ENCODE results near the gene EPB41.
"Not testable (repeated sequence)": the region's sequence is repeated elsewhere in the genome, so short reads cannot be mapped to it uniquely, and the experiment has no call there.

The EPB41 gene

DNA sequence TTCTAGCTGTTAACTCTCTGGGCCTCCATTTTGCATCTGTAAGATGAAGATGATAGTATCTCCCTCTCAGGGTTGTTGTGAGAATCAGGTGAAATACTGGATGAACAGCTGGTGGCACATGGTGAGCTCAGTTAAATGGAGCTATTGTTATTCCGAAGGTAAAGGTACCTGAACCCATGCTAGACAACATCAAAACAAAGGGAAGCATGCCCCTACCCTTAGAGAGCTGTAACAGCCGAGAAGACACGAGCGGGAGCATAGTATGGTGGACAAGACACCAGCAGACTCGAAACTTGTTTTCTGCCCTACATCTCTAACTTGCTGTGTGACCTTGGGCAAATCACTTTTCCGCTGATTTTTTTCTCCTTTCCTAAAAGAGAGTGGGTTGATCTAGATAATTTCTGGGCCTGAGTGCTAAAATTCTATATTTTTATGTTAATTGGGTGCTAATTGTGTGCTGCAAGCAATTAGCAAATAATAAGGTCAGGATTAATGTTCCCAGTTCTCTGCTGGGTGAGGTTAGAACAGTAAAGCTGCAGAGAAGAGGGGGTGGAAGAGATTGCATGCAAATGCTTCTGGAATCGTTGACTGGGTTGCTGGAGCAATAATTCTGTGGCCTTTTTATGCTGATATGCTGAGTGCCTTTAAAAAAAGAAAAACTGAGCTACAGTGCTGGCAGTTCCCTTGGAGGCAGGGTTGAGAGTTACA, 198.5 kb downstream of the EPB41 start:
- DNase-seq (ENCODE audit: low read depth): no peak

- DNase-seq (ENCODE audit: low read depth): no peak
Observed at GRCh38 chr1:29113413-29114117, 199.2 kb downstream of the EPB41 start.

GRCh38 chr1:29114654-29115053, 200.3 kb downstream of the EPB41 start:
- no peak for DNase-seq (ENCODE audit: low read depth)

DNA sequence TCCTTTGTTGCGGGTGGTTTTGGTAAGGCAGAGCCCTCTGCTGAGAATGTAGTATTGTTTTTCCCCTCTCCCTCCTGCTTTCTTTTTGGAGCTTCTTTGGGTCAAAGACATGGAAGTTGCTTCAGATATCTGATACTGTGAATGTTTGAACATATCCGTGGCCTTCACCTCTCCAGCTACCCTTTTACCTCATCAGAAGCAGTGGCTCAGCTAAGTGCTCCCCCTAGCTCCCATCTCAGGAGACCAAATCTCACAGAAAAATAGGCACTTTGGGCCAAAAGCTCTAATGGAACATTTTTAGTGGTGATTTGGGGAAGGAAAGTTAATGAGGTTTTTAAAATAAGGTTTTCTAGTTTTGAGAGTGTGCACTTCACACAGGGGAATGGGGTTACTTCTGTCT, 203.0 kb downstream of the EPB41 start:
- no peak for DNase-seq (ENCODE audit: low read depth)

GRCh38 chr1:29119121-29119929, 205.0 kb downstream of the EPB41 start:
- no peak for DNase-seq (ENCODE audit: low read depth)

DNA sequence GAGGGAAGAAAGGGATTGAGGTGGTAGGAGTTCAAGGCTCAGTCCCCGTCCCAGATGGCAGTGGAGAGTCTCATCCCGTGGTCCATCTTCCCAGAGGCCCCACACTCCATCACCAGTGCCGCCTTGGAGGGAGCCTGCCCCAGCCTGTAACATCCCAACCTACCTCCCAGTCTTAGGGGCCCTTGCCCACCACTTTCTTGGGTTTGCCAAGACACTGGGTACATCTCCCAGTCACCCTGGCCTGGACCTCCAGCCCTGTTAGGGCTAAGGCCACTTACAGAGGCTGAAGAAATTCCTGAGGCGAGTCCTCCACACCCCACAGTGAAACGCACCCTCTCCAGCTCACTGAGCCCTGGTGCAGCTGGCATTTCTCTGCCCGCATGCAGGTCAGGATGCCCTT, 206.0 kb downstream of the EPB41 start:
- no peak for DNase-seq (ENCODE audit: low read depth)

- no peak for DNase-seq (ENCODE audit: low read depth)
Observed at GRCh38 chr1:29120947-29121485, 206.6 kb downstream of the EPB41 start.

GRCh38 chr1:29121516-29121935, 207.2 kb downstream of the EPB41 start:
- no peak for DNase-seq (ENCODE audit: low read depth)

DNA sequence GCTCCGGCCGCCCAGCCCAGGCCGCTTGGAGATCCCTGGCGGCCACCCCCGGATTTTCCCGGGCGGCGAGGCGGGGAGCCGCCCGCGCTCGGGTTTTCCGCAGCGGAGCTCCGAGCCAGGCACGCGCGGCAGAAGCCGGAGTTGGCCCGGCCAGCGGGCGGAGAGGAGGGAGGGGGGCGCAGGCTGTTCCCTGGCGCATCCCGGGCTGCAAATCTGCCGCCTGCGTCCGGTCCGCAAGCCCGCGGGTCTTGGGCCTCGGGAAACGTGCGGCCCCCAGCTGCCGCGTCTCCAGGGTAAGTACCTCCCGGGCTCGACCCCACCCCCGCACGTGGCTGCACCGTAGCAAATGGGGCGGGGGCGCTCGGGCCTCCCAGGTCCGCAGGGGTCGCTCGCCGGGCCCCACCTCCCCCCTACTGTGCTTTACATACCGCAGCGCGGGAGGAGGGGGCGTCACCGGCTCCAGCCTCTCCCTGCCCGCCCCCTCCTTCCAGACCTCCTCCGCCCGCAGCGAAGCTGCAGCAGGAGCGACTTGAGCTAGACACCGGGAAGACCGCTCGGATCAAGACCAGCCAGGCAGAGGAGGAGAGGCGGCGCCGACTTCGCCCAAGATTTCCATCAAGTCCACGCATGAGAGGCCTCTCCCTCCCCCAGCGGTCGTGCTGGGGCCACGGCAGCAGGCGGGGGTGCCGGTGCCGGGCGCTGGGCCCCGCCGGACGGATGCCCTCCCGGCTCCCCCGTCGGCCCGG, 207.7 kb downstream of the EPB41 start:
- no peak for DNase-seq (ENCODE audit: low read depth)

DNA sequence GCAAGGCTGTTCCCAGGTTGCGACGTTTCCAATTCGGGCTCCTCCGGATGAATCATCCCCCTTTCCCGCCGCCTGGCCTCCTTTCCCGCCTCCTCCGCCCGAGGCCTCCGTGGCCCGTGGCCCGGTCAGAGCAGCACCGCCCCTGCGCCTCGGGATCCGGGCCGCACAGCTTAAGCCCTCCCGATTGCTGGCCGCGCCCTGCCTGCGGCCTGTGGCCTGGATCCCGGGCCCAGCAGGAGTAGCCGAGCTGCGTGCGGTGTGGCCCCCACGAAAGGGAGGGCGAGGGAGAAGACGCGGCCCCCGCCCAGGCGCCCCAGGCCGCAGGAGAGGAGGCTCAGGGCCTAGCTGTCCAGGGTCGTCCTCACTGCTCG, 208.3 kb downstream of the EPB41 start:
- no peak for DNase-seq (ENCODE audit: low read depth)

- no peak for DNase-seq (ENCODE audit: low read depth)
Observed at GRCh38 chr1:29123053-29123886, 208.9 kb downstream of the EPB41 start.

DNA sequence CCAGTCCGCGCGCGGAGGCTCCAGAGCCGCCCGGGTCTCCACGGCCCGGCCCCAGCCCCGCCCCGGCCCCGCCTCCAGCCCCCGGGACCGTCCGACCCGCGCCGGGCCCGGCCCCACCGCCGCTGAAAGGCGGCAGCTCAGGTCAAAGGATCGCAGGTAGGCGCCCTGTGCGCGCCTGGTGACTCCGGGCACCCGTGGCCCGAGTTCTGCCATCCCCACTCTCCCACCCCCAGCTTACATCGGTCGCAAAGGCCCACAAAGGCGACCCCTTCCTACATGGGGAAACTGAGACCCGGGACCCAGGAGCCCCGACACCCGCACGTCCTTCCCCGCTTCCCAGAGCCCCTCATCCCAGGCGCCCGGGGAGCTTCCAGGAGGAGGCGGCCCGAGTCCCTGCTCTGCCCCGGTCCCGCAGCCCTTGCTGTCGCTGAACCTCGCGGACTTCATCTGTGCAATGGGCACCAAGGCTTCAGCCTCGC, 209.6 kb downstream of the EPB41 start, which contains the start of gene TMEM200B:
TSS of gene TMEM200B (minus strand) at position 17 of the 479 bp plus-strand sequence. CDS start 2,075 bp downstream, outside the sequence.
- no peak for DNase-seq (ENCODE audit: low read depth)

DNA sequence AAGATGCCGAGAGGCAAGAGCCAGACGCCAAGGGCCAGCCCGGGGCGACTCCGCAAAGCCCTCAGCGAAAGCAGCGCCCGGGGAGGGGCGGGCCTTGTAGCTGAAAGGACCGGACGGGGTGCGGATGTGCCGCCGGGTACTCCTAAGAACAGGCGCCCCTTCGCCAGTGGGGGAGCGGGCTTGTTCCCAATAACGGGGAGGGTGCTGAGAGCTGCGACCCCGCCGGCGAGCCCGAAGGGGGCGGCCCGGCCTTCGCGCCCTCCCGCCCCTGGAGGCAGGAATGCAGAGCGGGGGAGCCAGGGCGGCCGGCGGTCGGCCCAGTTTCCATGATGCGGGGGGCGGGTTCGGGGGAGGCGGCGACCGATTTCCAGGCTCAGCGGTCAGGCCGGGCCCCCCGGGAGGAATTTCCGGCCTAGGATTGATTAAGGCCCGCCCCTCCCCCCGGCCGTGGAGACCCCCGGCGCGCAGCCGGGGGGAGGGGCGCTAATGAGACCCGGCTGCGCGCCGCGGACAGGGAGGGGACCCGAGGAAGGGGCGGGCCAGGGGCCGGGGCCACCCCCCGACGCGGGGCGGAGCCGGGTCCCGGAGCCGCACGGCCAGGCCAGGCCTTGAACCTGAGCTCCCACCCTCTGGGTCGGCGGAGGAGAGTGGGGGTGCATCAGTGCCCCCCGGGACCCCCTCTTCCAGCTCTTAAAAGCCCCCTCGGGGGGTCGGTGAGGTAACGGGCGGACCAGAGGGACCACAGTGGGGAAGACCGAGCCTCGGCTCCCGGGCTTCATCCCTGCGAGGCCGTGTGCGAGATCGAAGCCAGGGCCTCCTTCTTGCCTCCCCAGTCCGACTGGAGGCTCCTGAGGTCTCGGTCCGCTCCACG, 210.2 kb downstream of the EPB41 start:
- no peak for DNase-seq (ENCODE audit: low read depth)

DNA sequence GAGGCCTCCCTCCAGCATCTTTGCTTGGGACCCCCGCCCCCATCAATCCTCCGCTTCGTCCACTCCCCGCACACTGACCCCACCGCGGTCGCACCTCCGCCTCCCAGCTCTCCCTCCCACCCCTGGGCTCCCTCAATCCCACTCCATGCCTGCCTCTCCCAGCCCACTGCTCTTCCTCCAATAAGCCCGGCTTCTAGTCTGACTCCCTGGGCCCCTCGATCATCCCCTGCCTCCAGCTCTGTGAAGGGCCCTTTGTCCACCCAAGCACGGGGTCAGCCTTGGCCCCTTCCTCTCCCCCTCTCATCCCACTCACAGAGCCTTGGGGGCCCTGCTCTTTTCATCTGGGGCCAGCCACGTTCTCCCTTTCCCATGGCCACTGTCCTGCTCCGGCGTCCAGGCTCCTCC, 210.9 kb downstream of the EPB41 start:
- DNase-seq (ENCODE audit: low read depth): no peak

GRCh38 chr1:29125788-29126187, 211.4 kb downstream of the EPB41 start:
- DNase-seq (ENCODE audit: low read depth): no peak

GRCh38 chr1:29126198-29126597, 211.8 kb downstream of the EPB41 start:
- DNase-seq (ENCODE audit: low read depth): no peak

- no peak for DNase-seq (ENCODE audit: low read depth)
Observed at GRCh38 chr1:29128739-29129138, 214.4 kb downstream of the EPB41 start.

DNA sequence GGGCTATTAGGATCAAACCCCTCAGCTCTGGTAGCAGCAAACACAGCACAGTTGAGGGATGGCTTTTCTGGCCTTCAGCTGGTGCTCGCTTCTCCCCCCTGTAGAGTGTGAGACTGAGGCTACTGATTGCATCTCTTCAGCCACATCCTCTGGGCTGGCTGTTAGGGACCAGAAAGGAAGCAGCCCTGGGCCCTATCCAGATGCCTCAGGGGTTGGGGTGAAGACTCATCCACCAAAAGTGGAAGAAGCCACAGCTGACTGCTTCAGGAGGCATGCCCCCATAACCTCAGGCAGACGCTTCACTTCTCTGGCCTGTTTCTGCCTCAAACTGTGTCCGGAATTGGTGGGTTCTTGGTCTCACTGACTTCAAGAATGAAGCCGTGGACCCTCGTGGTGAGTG, 215.5 kb downstream of the EPB41 start:
- no peak for DNase-seq (ENCODE audit: low read depth)

GRCh38 chr1:29131056-29131455, 216.7 kb downstream of the EPB41 start:
- not testable (repeated sequence) for DNase-seq (ENCODE audit: low read depth)

Measured in non-pigmented ciliary epithelial cell (primary cell).